Suppressor macrophage treated with lipopolysaccharide for 4 hours (primary cell): ENCODE results near the gene IQGAP1.
"Not testable (repeated sequence)": the region's sequence is repeated elsewhere in the genome, so short reads cannot be mapped to it uniquely, and the experiment has no call there.

Source experiments
- DNase-seq: peaks from one replicate; pipeline ENCODE4 v3.0.0-alpha.2; 2020

Gene IQGAP1

GRCh38 chr15:90489514-90489913 lies 101.5 kb downstream of the IQGAP1 start:
- DNase-seq = no peak

- DNase-seq = no peak
These were observed 101.9 kb downstream of the IQGAP1 start for GRCh38 chr15:90489944-90490343.

GRCh38 chr15:90493647-90494046 lies 105.6 kb downstream of the IQGAP1 start:
- no peak for DNase-seq

GRCh38 chr15:90495067-90495466 lies 107.0 kb downstream of the IQGAP1 start:
- peak; percentile 9 for DNase-seq

- DNase-seq = peak; percentile 79
These were observed 108.7 kb downstream of the IQGAP1 start for GRCh38 chr15:90496791-90497190.

GRCh38 chr15:90497376-90497775 lies 109.3 kb downstream of the IQGAP1 start:
- peak; percentile 26 for DNase-seq

GRCh38 chr15:90497912-90498311 lies 109.9 kb downstream of the IQGAP1 start:
- DNase-seq = no peak

- DNase-seq = no peak
These were observed 112.1 kb downstream of the IQGAP1 start for GRCh38 chr15:90500171-90500570.

- DNase-seq = no peak
These were observed 113.9 kb downstream of the IQGAP1 start for GRCh38 chr15:90501898-90502297.

- DNase-seq = not testable (repeated sequence)
These were observed 122.7 kb downstream of the IQGAP1 start for GRCh38 chr15:90510781-90511180.

GRCh38 chr15:90511211-90511618 lies 123.2 kb downstream of the IQGAP1 start:
- DNase-seq = not testable (repeated sequence)

- peak; percentile 31 for DNase-seq
These were observed 124.2 kb downstream of the IQGAP1 start for GRCh38 chr15:90512276-90512675.

GRCh38 chr15:90512981-90513380 lies 124.9 kb downstream of the IQGAP1 start:
- peak; percentile 49 for DNase-seq

- no peak for DNase-seq
These were observed 125.4 kb downstream of the IQGAP1 start for GRCh38 chr15:90513448-90513847.

GRCh38 chr15:90513893-90514292 lies 125.9 kb downstream of the IQGAP1 start:
- not testable (repeated sequence) for DNase-seq

- no peak for DNase-seq
These were observed 131.6 kb downstream of the IQGAP1 start for GRCh38 chr15:90519688-90520087.

GRCh38 chr15:90520365-90520764 lies 132.3 kb downstream of the IQGAP1 start:
- DNase-seq = no peak

- DNase-seq = no peak
These were observed 135.3 kb downstream of the IQGAP1 start for GRCh38 chr15:90523373-90523772.

GRCh38 chr15:90524018-90524803 lies 136.2 kb downstream of the IQGAP1 start:
- DNase-seq = not testable (repeated sequence)

- DNase-seq = no peak
These were observed 140.9 kb downstream of the IQGAP1 start for GRCh38 chr15:90529011-90529370.

- peak; percentile 70 for DNase-seq
These were observed 141.6 kb downstream of the IQGAP1 start, which contains the start of gene CRTC3 for GRCh38 chr15:90529371-90530249. Gene CRTC3, plus strand, starts transcription at chr15:90529923. Its CDS starts 149 bp downstream, at chr15:90530072.

GRCh38 chr15:90530250-90531051 lies 142.4 kb downstream of the IQGAP1 start:
- peak; percentile 40 for DNase-seq

GRCh38 chr15:90531147-90531546 lies 143.1 kb downstream of the IQGAP1 start:
- no peak for DNase-seq
